GM11168 (cell line): Measurements from ENCODE around the gene MRPL19.

Source experiments
- in situ Hi-C: fragments of 300-500 bp; cut with MboI; formaldehyde crosslinking; loops from one replicate; pipeline ENCODE4 v1.12.0; 2022; ENCODE audit warnings: low sequenced_read_pairs; ENCODE audit not compliant: unreplicated experiment

The MRPL19 gene

GRCh38 chr2:75612862-75613243, 33.7 kb upstream of the MRPL19 start:
- in situ Hi-C loops: loop anchor here (25.0 kb wide), 3 partner anchors 151 to 701 kb away; no protein-coding TSS in a partner anchor

GRCh38 chr2:75614162-75614651, 32.4 kb upstream of the MRPL19 start:
- in situ Hi-C loops: loop anchor here (25.0 kb wide), 3 partner anchors 152 to 702 kb away; no protein-coding TSS in a partner anchor

GRCh38 chr2:75616406-75616805, 30.2 kb upstream of the MRPL19 start:
- in situ Hi-C loops: loop anchor here (25.0 kb wide), 3 partner anchors 154 to 704 kb away; no protein-coding TSS in a partner anchor

GRCh38 chr2:75616933-75617332, 29.6 kb upstream of the MRPL19 start:
- in situ Hi-C loops: loop anchor here (25.0 kb wide), 3 partner anchors 155 to 705 kb away; no protein-coding TSS in a partner anchor

GRCh38 chr2:75619956-75620740, 26.4 kb upstream of the MRPL19 start:
- in situ Hi-C loops: loop anchor here (25.0 kb wide), 3 partner anchors 158 to 708 kb away; no protein-coding TSS in a partner anchor

- in situ Hi-C loops: loop anchor here (25.0 kb wide), 3 partner anchors 159 to 709 kb away; no protein-coding TSS in a partner anchor
Observed at GRCh38 chr2:75621228-75621627, 25.4 kb upstream of the MRPL19 start.

GRCh38 chr2:75622500-75622899, 24.1 kb upstream of the MRPL19 start:
- in situ Hi-C loops: loop anchor here (25.0 kb wide), 3 partner anchors 160 to 710 kb away; no protein-coding TSS in a partner anchor

GRCh38 chr2:75622929-75623328, 23.7 kb upstream of the MRPL19 start:
- in situ Hi-C loops: loop anchor here (25.0 kb wide), 3 partner anchors 161 to 711 kb away; no protein-coding TSS in a partner anchor

GRCh38 chr2:75627902-75628504, 18.6 kb upstream of the MRPL19 start:
- in situ Hi-C loops: no loop called here

GRCh38 chr2:75632091-75632701, 14.4 kb upstream of the MRPL19 start:
- in situ Hi-C loops: no loop called here

GRCh38 chr2:75632813-75633212, 13.8 kb upstream of the MRPL19 start:
- in situ Hi-C loops: no loop called here

- in situ Hi-C loops: no loop called here
Observed at GRCh38 chr2:75633620-75634019, 13.0 kb upstream of the MRPL19 start.

- in situ Hi-C loops: no loop called here
Observed at GRCh38 chr2:75634945-75635344, 11.6 kb upstream of the MRPL19 start.

- in situ Hi-C loops: no loop called here
Observed at GRCh38 chr2:75637568-75637967, 9.0 kb upstream of the MRPL19 start.

GRCh38 chr2:75640621-75641121, 5.9 kb upstream of the MRPL19 start:
- in situ Hi-C loops: no loop called here

GRCh38 chr2:75641587-75641986, 5.0 kb upstream of the MRPL19 start:
- in situ Hi-C loops: no loop called here

- in situ Hi-C loops: no loop called here
Observed at GRCh38 chr2:75643980-75644379, 2.6 kb upstream of the MRPL19 start.

GRCh38 chr2:75645643-75646042, 940 bp upstream of the MRPL19 start:
- in situ Hi-C loops: no loop called here

GRCh38 chr2:75646090-75646582, 447 bp upstream of the MRPL19 start:
- in situ Hi-C loops: no loop called here

- in situ Hi-C loops: no loop called here
Observed at GRCh38 chr2:75647771-75648170, 1.2 kb downstream of the MRPL19 start.
